GOT3 (cell line): ENCODE results near the gene ARSG.
"Not testable (repeated sequence)": the region's sequence is repeated elsewhere in the genome, so short reads cannot be mapped to it uniquely, and the experiment has no call there.

Source experiments
- DNase-seq: peaks from one replicate; lab custom pipeline; 2025; ENCODE audit warnings: mixed read lengths; lab: John Stamatoyannopoulos, UW

The ARSG gene

GRCh38 chr17:68290955-68291835 lies at the start of gene ARSG, which contains the start of gene SLC16A6:
Gene ARSG (plus strand): TSS chr17:68291495. CDS start chr17:68307494, 15,999 bp downstream.
Gene SLC16A6 (minus strand): TSS chr17:68291127. CDS start chr17:68278320, 12,807 bp downstream.
- DNase-seq = no peak

- no peak for DNase-seq
Observed at GRCh38 chr17:68246271-68247028, 44.8 kb upstream of the ARSG start.

GRCh38 chr17:68247445-68248198 lies 43.7 kb upstream of the ARSG start, which contains the start of gene AMZ2:
Gene AMZ2 (plus strand): TSS chr17:68248043. CDS start chr17:68250188, 2,145 bp downstream.
- peak; percentile 95 for DNase-seq

- no peak for DNase-seq
Observed at GRCh38 chr17:68248199-68248825, 43.0 kb upstream of the ARSG start.

GRCh38 chr17:68248891-68249290 lies 42.4 kb upstream of the ARSG start:
- no peak for DNase-seq

GRCh38 chr17:68249354-68249765 lies 41.9 kb upstream of the ARSG start:
- no peak for DNase-seq

GRCh38 chr17:68253426-68253825 lies 37.9 kb upstream of the ARSG start:
- not testable (repeated sequence) for DNase-seq

GRCh38 chr17:68255151-68255550 lies 36.1 kb upstream of the ARSG start:
- no peak for DNase-seq

GRCh38 chr17:68255731-68256538 lies 35.4 kb upstream of the ARSG start:
- no peak for DNase-seq

- not testable (repeated sequence) for DNase-seq
Observed at GRCh38 chr17:68256701-68257100, 34.6 kb upstream of the ARSG start.

- no peak for DNase-seq
Observed at GRCh38 chr17:68257934-68258333, 33.4 kb upstream of the ARSG start.

GRCh38 chr17:68258890-68259647 lies 32.2 kb upstream of the ARSG start:
- not testable (repeated sequence) for DNase-seq

GRCh38 chr17:68259648-68259951 lies 31.7 kb upstream of the ARSG start:
- DNase-seq = not testable (repeated sequence)

GRCh38 chr17:68260051-68260762 lies 31.1 kb upstream of the ARSG start:
- no peak for DNase-seq

- not testable (repeated sequence) for DNase-seq
Observed at GRCh38 chr17:68262467-68262866, 28.8 kb upstream of the ARSG start.

- not testable (repeated sequence) for DNase-seq
Observed at GRCh38 chr17:68263101-68263681, 28.1 kb upstream of the ARSG start.

- not testable (repeated sequence) for DNase-seq
Observed at GRCh38 chr17:68265833-68266232, 25.5 kb upstream of the ARSG start.

- DNase-seq = no peak
Observed at GRCh38 chr17:68273722-68274121, 17.6 kb upstream of the ARSG start.

- DNase-seq = not testable (repeated sequence)
Observed at GRCh38 chr17:68276339-68276738, 15.0 kb upstream of the ARSG start.
